ENCODE measurements around the gene MPPED1. TPM values are rescaled to one million over a fixed set of nuclear protein-coding genes. Genes with fewer than 3 reads are reported as not detected.

The MPPED1 gene
- total RNA-seq, 1 experiment from 2014 or later = 0.35 TPM

DNA sequence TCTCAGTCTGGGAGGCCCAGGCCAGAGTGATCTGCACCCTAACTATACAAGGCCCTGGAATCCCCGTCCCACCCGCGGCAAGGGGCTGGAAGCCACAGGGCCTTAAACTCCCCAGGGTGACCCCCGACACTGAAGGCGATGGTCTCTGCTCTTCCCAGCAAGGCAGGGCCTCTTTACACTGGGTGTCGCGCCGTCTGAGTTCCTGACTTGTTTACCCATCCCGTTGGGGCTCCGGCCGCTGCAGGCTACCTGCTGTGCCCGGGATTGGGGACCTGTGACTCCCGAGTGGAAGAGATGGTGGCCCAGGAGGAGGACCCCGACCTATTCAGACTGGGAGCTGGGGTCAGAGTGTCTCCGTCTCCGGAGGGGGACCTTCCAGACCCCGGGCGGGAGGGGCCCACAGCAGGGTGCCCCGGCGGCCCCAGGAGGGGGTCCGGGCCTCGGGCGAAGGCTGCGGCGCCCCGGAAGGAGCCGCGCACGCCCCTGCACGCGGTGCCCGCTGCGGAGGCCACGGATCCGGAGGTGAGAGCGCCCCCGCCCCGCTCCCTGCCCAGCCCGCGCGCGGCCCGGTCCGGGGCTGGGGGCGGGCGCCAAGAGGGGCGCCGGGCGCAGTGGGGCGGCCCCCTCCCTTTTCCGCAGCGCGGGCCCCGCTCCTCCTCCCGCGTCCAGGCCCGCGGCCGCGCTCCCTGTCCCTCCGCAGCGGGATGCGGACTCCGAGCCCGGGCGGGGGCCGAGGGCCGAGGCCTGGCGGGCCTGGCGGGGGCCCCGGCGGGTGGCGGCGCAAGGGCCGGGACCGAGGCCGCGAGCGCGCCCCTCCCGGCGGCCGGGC, 560 bp upstream of the MPPED1 start:
- Mint-ChIP-seq H3K36me3 (no peaks in the 10 kb centered on the region), H3K4me3 (peak overlapping the region; percentile 71), H3K9me3 (no peaks in the 10 kb centered on the region), H3K4me1 (peaks cover 5% of the 10 kb centered on the region), H3K27me3 (ENCODE audit: low read depth) (peaks cover 47% of the 10 kb centered on the region), H3K27ac (no peak overlapping the region)
- TF ChIP-seq ZNF423 (CRISPR knock-in tag; IDR thresholded peaks at IDR 0.05) = peak; percentile 62
- TF ChIP-seq, protein P1, sequence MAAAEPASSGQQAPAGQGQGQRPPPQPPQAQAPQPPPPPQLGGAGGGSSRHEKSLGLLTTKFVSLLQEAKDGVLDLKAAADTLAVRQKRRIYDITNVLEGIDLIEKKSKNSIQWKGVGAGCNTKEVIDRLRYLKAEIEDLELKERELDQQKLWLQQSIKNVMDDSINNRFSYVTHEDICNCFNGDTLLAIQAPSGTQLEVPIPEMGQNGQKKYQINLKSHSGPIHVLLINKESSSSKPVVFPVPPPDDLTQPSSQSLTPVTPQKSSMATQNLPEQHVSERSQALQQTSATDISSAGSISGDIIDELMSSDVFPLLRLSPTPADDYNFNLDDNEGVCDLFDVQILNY (CRISPR knock-in tag; IDR thresholded peaks at IDR 0.05) = no peak
- CTCF ChIA-PET = no interaction called here
- DNase-seq (ENCODE audit: low spot score) (no peak), ATAC-seq (no peak; the same call in 1 of the 2 replicates)
- POLR2A ChIA-PET = no interaction called here

DNA sequence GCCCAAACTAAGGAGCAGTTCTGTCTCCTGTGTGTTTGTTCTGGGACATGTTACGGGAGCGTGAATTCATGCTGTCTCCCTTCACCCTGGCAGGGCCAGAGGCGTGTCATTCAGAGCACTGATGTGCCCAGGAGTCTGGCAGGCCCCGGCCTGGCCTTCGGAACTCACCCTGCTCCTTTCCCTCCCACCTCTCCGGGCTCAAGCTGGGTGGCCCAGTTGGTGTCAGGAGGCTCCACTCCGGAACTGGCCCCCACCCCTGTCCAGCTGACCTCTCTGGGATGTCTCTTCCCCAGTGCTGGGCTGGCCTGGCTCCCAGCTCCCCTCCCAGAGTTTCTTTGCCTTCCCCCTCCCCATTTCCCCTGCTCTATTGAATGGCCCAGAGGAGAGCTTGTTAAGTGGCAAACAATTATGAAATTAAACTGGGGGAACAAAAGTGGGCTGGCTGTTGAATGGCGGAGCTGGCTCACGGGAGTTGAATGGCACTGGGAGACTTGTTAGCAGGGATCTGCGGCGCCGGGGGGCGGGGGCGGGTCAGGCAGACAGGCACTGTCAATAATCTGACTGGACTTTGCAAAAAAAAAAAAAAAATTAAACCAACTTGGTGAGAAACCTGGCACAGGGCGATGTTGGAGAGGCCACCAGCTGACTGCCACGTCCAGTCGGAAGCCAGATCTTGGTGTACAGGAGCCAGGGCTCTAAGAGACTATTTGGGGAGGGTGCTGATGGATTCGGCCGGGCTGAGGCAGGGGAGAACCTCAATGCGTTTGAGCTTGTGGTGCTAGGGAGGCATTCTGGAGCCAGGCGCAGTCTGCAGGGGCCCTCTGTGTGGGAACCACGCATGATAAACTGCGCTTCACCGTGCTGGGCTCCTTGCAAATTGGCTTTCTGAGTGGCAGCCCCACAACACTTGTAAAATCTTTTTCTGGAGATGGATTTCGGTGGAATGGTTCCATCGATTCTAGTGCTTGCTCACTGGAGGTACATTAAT, 1.3 kb downstream of the MPPED1 start:
- ChIA-PET POLR2A (no interaction called here), CTCF (interaction anchor here (0.7 to 1.7 kb wide), 4 partner anchors 55 to 470 kb away, joined by 3 to 5 read pairs (median 4); no protein-coding TSS in a partner anchor)
- DNase-seq (ENCODE audit: low spot score) (no peak), ATAC-seq (no peak)
- Mint-ChIP-seq H3K4me1 (peaks cover 5% of the 10 kb centered on the region), H3K4me3 (peak overlapping the region; percentile 74), H3K27ac (no peak overlapping the region), H3K9me3 (no peaks in the 10 kb centered on the region), H3K36me3 (no peaks in the 10 kb centered on the region), H3K27me3 (ENCODE audit: low read depth) (peaks cover 52% of the 10 kb centered on the region)
- TF ChIP-seq SMAD4 (CRISPR knock-in tag; IDR thresholded peaks at IDR 0.05) (no peak), NFYB (CRISPR knock-in tag; conservative IDR thresholded peaks at IDR 0.05; ENCODE audit: low read depth) (no peak), CREM (CRISPR knock-in tag; IDR thresholded peaks at IDR 0.05) (no peak), ZNF219 (CRISPR knock-in tag; IDR thresholded peaks at IDR 0.05; ENCODE audit: borderline replicate concordance) (no peak), NFATC4 (CRISPR knock-in tag; IDR thresholded peaks at IDR 0.05) (no peak)

DNA sequence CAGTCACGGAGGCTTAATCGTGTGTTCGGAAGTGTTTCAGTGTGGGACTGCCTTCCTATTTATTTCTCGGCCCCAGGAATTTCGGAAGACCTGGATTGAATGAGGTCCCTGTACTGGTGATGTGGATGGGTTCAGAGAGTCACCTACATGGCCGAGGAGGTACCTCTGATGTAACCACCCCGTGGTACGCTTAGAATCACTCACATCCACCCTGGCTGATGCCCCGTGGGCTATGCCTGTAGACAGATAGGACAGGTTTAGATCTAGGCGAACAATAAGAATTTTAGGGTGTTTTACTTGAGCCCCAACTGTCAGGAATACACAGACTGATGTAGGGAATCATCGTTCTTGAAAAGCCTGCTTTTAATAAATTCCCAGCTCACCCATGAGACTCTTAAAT, 2.0 kb downstream of the MPPED1 start:
- Mint-ChIP-seq H3K4me3 (no peak overlapping the region), H3K36me3 (no peaks in the 10 kb centered on the region), H3K27ac (no peak overlapping the region), H3K9me3 (no peaks in the 10 kb centered on the region), H3K27me3 (ENCODE audit: low read depth) (peaks cover 52% of the 10 kb centered on the region), H3K4me1 (peaks cover 5% of the 10 kb centered on the region)
- ChIA-PET CTCF (no interaction called here), POLR2A (no interaction called here)
- ATAC-seq (no peak), DNase-seq (ENCODE audit: low spot score) (no peak)
- no peak for TF ChIP-seq ZNF219 (CRISPR knock-in tag; IDR thresholded peaks at IDR 0.05; ENCODE audit: borderline replicate concordance)
- TF ChIP-seq, protein P2, sequence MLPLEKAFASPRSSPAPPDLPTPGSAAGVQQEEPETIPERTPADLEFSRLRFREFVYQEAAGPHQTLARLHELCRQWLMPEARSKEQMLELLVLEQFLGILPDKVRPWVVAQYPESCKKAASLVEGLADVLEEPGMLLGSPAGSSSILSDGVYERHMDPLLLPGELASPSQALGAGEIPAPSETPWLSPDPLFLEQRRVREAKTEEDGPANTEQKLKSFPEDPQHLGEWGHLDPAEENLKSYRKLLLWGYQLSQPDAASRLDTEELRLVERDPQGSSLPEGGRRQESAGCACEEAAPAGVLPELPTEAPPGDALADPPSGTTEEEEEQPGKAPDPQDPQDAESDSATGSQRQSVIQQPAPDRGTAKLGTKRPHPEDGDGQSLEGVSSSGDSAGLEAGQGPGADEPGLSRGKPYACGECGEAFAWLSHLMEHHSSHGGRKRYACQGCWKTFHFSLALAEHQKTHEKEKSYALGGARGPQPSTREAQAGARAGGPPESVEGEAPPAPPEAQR (CRISPR knock-in tag; IDR thresholded peaks at IDR 0.05) = no peak
- TF ChIP-seq, protein P3, sequence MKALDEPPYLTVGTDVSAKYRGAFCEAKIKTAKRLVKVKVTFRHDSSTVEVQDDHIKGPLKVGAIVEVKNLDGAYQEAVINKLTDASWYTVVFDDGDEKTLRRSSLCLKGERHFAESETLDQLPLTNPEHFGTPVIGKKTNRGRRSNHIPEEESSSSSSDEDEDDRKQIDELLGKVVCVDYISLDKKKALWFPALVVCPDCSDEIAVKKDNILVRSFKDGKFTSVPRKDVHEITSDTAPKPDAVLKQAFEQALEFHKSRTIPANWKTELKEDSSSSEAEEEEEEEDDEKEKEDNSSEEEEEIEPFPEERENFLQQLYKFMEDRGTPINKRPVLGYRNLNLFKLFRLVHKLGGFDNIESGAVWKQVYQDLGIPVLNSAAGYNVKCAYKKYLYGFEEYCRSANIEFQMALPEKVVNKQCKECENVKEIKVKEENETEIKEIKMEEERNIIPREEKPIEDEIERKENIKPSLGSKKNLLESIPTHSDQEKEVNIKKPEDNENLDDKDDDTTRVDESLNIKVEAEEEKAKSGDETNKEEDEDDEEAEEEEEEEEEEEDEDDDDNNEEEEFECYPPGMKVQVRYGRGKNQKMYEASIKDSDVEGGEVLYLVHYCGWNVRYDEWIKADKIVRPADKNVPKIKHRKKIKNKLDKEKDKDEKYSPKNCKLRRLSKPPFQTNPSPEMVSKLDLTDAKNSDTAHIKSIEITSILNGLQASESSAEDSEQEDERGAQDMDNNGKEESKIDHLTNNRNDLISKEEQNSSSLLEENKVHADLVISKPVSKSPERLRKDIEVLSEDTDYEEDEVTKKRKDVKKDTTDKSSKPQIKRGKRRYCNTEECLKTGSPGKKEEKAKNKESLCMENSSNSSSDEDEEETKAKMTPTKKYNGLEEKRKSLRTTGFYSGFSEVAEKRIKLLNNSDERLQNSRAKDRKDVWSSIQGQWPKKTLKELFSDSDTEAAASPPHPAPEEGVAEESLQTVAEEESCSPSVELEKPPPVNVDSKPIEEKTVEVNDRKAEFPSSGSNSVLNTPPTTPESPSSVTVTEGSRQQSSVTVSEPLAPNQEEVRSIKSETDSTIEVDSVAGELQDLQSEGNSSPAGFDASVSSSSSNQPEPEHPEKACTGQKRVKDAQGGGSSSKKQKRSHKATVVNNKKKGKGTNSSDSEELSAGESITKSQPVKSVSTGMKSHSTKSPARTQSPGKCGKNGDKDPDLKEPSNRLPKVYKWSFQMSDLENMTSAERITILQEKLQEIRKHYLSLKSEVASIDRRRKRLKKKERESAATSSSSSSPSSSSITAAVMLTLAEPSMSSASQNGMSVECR (CRISPR knock-in tag; IDR thresholded peaks at IDR 0.05; ENCODE audit: borderline replicate concordance) = no peak
- no peak for TF ChIP-seq ZNF263 (CRISPR knock-in tag; IDR thresholded peaks at IDR 0.05; ENCODE audit: low read depth)
- TF ChIP-seq GABPB1 (CRISPR knock-in tag; IDR thresholded peaks at IDR 0.05) = no peak
- no peak for TF ChIP-seq MYBL2 (CRISPR knock-in tag; IDR thresholded peaks at IDR 0.05)
- TF ChIP-seq ELF4 (CRISPR knock-in tag; IDR thresholded peaks at IDR 0.05; ENCODE audit: low read depth) = no peak
- no peak for TF ChIP-seq ZNF232 (CRISPR knock-in tag; IDR thresholded peaks at IDR 0.05)
- TF ChIP-seq, protein P4, sequence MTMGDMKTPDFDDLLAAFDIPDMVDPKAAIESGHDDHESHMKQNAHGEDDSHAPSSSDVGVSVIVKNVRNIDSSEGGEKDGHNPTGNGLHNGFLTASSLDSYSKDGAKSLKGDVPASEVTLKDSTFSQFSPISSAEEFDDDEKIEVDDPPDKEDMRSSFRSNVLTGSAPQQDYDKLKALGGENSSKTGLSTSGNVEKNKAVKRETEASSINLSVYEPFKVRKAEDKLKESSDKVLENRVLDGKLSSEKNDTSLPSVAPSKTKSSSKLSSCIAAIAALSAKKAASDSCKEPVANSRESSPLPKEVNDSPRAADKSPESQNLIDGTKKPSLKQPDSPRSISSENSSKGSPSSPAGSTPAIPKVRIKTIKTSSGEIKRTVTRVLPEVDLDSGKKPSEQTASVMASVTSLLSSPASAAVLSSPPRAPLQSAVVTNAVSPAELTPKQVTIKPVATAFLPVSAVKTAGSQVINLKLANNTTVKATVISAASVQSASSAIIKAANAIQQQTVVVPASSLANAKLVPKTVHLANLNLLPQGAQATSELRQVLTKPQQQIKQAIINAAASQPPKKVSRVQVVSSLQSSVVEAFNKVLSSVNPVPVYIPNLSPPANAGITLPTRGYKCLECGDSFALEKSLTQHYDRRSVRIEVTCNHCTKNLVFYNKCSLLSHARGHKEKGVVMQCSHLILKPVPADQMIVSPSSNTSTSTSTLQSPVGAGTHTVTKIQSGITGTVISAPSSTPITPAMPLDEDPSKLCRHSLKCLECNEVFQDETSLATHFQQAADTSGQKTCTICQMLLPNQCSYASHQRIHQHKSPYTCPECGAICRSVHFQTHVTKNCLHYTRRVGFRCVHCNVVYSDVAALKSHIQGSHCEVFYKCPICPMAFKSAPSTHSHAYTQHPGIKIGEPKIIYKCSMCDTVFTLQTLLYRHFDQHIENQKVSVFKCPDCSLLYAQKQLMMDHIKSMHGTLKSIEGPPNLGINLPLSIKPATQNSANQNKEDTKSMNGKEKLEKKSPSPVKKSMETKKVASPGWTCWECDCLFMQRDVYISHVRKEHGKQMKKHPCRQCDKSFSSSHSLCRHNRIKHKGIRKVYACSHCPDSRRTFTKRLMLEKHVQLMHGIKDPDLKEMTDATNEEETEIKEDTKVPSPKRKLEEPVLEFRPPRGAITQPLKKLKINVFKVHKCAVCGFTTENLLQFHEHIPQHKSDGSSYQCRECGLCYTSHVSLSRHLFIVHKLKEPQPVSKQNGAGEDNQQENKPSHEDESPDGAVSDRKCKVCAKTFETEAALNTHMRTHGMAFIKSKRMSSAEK (CRISPR knock-in tag; IDR thresholded peaks at IDR 0.05; ENCODE audit: borderline replicate concordance) = no peak
- TF ChIP-seq NFATC4 (CRISPR knock-in tag; IDR thresholded peaks at IDR 0.05) = no peak
- TF ChIP-seq, protein P5, sequence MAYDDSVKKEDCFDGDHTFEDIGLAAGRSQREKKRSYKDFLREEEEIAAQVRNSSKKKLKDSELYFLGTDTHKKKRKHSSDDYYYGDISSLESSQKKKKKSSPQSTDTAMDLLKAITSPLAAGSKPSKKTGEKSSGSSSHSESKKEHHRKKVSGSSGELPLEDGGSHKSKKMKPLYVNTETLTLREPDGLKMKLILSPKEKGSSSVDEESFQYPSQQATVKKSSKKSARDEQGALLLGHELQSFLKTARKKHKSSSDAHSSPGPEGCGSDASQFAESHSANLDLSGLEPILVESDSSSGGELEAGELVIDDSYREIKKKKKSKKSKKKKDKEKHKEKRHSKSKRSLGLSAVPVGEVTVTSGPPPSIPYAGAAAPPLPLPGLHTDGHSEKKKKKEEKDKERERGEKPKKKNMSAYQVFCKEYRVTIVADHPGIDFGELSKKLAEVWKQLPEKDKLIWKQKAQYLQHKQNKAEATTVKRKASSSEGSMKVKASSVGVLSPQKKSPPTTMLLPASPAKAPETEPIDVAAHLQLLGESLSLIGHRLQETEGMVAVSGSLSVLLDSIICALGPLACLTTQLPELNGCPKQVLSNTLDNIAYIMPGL (CRISPR knock-in tag; IDR thresholded peaks at IDR 0.05) = no peak

All from WTC11 (cell line).